ENCODE data around the gene HS6ST3. TPM values are rescaled to one million over a fixed set of nuclear protein-coding genes. Genes with fewer than 3 reads are reported as not detected.

The HS6ST3 gene
- total RNA-seq, 1 donor from 2014 or later, result 4.7 TPM

DNA sequence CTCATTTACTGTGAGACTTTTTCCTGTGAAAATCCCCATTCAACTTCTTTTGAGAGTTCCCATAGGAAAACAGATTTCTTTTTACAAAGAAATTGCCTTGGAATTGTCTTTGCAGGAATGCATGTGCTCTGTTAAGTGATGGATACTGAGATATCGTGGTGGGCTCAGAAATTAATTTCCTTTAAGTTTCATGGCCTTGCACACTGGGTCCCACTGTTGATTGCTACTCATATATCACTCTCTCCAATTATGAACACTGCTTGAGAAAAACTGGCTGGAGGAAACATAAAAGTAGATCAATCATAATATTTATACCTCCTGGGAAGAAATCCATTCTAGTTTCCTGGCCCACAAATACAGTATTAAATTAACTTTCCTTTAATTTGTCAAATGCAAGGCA, 773.1 kb downstream of the HS6ST3 start:
- Mint-ChIP-seq H3K4me3 (no peak overlapping the region), H3K4me1 (ENCODE audit: unreplicated experiment) (peaks cover 3% of the 10 kb centered on the region)

GRCh38 chr13:96871469-96871868, 781.6 kb downstream of the HS6ST3 start:
- Mint-ChIP-seq H3K4me1 (ENCODE audit: unreplicated experiment) (no peaks in the 10 kb centered on the region), H3K27ac (no peak overlapping the region), H3K9me3 (no peaks in the 10 kb centered on the region), H3K36me3 (no peaks in the 10 kb centered on the region), H3K4me3 (no peak overlapping the region), H3K27me3 (peaks cover 4% of the 10 kb centered on the region)
- no peak for DNase-seq (ENCODE audit: extremely low spot score, unreplicated experiment)
- no peak for TF ChIP-seq CTCF (conservative IDR thresholded peaks at IDR 0.05)

More for the DNA sequence above, 773.1 kb downstream of the HS6ST3 start:
- no peak for TF ChIP-seq CTCF (conservative IDR thresholded peaks at IDR 0.05)
- Mint-ChIP-seq H3K9me3 (no peaks in the 10 kb centered on the region), H3K36me3 (no peaks in the 10 kb centered on the region), H3K27me3 (no peaks in the 10 kb centered on the region), H3K27ac (no peak overlapping the region)
- DNase-seq (ENCODE audit: extremely low spot score, unreplicated experiment), result no peak

DNA sequence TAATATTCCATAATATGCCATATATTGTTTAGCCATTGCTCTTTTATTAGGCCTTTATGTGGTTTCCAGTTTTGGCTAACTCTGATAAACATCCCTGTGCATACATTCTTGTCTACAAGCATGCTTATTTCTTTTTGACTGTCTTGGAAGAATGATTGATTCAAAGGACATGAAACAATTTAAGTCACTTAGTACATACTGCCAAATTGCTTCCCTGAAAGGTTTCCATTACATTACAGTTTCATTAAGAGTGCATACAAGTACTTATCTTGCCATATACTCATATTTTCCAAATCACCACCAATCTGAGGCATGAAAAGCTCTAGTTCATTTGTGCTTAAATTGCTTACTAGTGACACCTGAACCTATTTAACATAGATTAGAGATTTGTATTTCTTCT, 790.5 kb downstream of the HS6ST3 start:
- H3K27me3 Mint-ChIP-seq, result peaks cover 4% of the 10 kb centered on the region
- no peak overlapping the region for H3K4me3 Mint-ChIP-seq
- no peak for DNase-seq (ENCODE audit: extremely low spot score, unreplicated experiment)
- peaks cover 5% of the 10 kb centered on the region for H3K9me3 Mint-ChIP-seq
- no peak for TF ChIP-seq CTCF (conservative IDR thresholded peaks at IDR 0.05)
- no peak overlapping the region for H3K27ac Mint-ChIP-seq
- no peaks in the 10 kb centered on the region for H3K4me1 Mint-ChIP-seq (ENCODE audit: unreplicated experiment)
- no peaks in the 10 kb centered on the region for H3K36me3 Mint-ChIP-seq

Small RNA genes within 50 kb of the gene (microRNA-seq; reads per million reads assigned to microRNA genes)
- 1.1 reads per million for gene MIR4501

Other genes with a start within 250 kb of the HS6ST3 start
- gene UGGT2, start 36.7 kb upstream of the HS6ST3 start, total RNA-seq (ENCODE audit: low replicate concordance), result 20.8 and 38.5 TPM in 2 replicates